HG03108 (cell line): ENCODE results near the gene CCDC71L.

ENCODE experiments used
- ATAC-seq: cut with Tn5 transposase; IDR thresholded peaks from one replicate; pipeline ENCODE4 v1.9.1; 2021; ENCODE audit warnings: moderate library complexity; ENCODE audit not compliant: unreplicated experiment

Gene CCDC71L

DNA sequence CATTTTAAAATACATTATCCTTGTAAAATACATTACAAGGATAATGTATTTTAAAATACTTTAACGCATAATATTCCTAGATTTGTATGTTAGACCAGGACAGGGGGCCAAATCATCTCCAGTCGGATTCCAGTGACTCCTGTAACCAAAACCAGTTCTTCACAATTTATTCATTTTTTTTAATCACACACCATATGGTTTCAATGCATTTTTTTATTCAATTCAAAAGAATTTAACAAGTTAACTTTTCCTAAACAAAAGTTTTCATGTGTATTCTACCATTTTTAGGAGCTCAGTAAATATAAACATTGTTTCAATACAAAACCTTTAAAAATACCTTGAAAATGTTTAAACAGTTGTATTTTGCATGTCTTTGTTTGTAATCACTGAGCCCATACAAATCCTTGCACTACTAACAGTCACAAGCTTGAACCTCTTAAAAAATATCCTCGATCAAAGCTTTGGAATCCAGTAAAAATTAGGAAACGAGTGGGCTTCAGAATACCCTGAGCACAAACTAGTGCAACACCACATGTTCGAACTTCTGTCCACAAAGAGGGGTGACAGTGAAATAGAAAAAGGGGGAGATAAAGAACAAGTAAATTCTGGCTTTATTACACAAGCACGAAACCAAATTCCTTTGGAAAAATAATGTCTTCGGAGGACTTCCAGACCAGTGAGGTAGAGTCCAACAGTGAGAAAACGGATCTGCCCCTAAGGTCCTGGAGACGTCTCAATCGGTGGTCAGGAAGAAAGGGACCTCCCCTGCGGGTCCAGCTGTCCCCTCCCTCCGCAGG, 1.6 kb downstream of the CCDC71L start:
- no peak for ATAC-seq

GRCh38 chr7:106658316-106659165, 2.4 kb downstream of the CCDC71L start:
- no peak for ATAC-seq

- ATAC-seq, result no peak
These were observed 3.6 kb downstream of the CCDC71L start for GRCh38 chr7:106657085-106657991.

DNA sequence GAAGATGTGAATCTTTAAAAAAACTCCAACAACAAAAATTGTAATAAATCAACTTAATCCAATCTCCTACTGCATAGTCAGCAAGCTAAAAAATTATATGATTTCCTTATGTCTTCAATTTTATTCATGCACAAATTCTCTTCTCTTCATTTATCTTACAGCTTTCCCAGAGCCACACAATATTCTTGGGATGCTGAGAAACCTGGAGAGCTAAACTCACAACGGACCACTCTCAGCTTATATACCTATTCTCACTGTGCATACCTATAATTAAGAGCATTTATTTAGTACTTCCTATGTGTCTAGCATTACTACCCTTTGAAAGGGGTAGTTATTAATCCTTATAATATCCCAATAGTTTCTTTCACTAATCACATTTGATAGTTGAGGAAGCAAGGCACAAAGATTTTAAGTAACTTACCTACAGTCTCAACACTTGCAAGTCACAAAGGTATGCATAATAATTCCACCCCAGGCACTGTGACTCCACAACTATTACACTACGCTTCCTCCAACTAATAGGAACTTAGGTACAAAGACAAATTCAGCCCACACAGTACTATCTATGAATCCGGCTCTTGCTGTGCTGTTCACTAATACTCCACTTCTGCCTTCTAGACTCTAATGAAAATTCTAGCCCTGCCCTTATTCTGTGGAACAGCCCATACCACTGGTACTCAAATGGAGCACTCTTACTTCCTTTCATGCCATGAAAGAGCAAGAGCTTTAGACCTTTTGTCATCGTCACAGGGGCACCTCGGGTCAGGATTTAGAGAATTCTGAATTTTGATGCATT, 5.1 kb downstream of the CCDC71L start:
- ATAC-seq, result no peak

- ATAC-seq, result no peak
These were observed 7.5 kb downstream of the CCDC71L start for GRCh38 chr7:106653488-106653887.

GRCh38 chr7:106652909-106653308, 8.0 kb downstream of the CCDC71L start:
- no peak for ATAC-seq

- no peak for ATAC-seq
These were observed 8.9 kb downstream of the CCDC71L start for GRCh38 chr7:106652092-106652491.

DNA sequence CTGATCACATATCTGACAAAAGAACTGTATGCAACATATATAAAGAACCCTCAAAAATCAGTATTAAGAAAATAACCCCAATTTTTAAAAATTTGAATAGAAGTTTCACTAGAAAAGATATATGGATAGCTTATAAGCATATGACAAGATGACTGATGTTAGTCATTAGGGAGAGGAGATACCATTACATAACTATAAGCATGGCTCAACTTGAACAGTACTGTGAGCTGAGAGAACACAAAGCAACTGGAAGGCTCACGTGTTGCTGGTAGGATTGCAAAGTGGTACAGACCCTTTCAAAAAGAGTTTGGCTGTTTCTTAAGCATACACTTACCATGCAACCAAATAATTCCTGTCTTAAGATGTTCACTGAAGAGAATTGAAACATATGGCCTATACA, 14.7 kb downstream of the CCDC71L start:
- ATAC-seq, result no peak

- no peak for ATAC-seq
These were observed 16.0 kb downstream of the CCDC71L start for GRCh38 chr7:106644999-106645398.

GRCh38 chr7:106643216-106644000, 17.6 kb downstream of the CCDC71L start:
- ATAC-seq, result no peak

DNA sequence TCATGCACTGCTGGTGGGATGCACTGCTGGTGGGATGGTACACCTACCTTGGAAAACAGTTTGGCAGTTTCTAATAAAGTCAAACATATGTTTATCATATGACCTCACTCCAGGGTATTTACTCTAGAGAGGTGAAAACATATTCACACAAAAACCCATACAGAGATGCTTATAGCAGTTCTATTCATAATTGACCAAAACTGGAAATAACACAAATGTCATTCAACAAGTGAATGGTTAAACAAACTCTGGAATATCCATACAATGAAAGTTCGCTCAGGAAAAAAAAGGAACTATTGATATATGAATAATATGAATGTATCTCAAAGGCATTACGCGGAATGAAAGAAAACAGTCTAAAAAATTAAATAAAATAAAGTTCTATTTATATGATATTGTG, 19.5 kb downstream of the CCDC71L start:
- ATAC-seq, result no peak

- no peak for ATAC-seq
These were observed 20.4 kb downstream of the CCDC71L start for GRCh38 chr7:106640368-106641141.

- ATAC-seq, result no peak
These were observed 21.3 kb downstream of the CCDC71L start for GRCh38 chr7:106639476-106640334.

DNA sequence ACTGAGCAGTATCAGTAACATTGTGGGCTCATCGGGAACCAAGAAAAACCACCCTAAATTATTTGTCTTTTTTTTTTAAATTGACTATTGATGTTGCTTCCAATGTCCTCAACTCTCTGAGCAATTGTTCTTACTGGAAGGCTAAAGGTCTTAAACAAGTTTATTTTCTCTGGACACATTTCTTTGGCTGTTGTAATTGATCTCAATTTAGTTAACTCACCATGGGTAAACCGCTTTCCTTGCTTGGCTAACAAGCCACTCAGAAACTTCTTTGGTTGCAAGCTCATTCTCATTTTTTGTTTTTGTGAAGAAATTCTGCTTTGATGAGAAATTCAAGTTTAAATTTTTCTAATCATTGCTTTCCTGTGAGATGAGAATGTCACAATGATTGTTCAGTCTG, 25.5 kb downstream of the CCDC71L start:
- ATAC-seq, result no peak

DNA sequence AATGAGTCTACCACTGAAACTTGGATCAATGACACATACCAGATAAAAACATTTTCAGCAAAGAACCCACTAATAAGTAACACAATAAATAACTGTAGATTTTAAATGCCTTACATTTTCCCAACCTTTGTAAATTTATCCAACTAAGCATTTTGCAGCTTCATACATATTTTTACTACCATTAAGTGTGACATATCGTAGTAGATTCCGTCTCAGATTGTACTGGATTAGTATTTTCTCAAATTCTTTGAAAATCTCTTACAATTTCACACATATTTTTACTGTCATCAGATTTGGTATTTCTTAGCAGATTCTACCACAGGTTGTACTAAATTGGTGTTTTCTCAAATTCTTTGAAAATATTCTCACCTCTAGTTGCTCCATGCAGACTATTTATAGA, 26.0 kb downstream of the CCDC71L start:
- no peak for ATAC-seq

- no peak for ATAC-seq
These were observed 30.3 kb downstream of the CCDC71L start for GRCh38 chr7:106630648-106631047.

- ATAC-seq, result no peak
These were observed 31.4 kb downstream of the CCDC71L start for GRCh38 chr7:106629516-106629915.
